NCI-H2029 treated with DMSO at 0.1 percent for 48 hours (cell line): Measurements from ENCODE around the gene USP17L24.
"Not testable (repeated sequence)": the region's sequence is repeated elsewhere in the genome, so short reads cannot be mapped to it uniquely, and the experiment has no call there.

Experiments
- DNase-seq: peaks from one replicate; lab custom pipeline; 2025; lab: John Stamatoyannopoulos, UW

USP17L24 gene

GRCh38 chr4:9324865-9325264 lies at the start of gene USP17L24:
Gene USP17L24, plus strand, starts transcription at chr4:9325165. Its CDS starts 0 bp downstream, at chr4:9325165.
- not testable (repeated sequence) for DNase-seq

- not testable (repeated sequence) for DNase-seq
These were observed 774 bp upstream of the USP17L24 start for GRCh38 chr4:9324191-9324590.

- not testable (repeated sequence) for DNase-seq
These were observed 4.6 kb downstream of the USP17L24 start, which contains the start of gene USP17L25 for GRCh38 chr4:9329611-9330010. Gene USP17L25, plus strand, starts transcription at chr4:9329911. Its CDS starts 0 bp downstream, at chr4:9329911.

- not testable (repeated sequence) for DNase-seq
These were observed 9.4 kb downstream of the USP17L24 start, which contains the start of gene USP17L26 for GRCh38 chr4:9334358-9334757. Gene USP17L26, plus strand, starts transcription at chr4:9334658. Its CDS starts 0 bp downstream, at chr4:9334658.

GRCh38 chr4:9339103-9339502 lies 14.1 kb downstream of the USP17L24 start, which contains the start of gene USP17L5:
Gene USP17L5, plus strand, starts transcription at chr4:9339403. Its CDS starts 0 bp downstream, at chr4:9339403.
- not testable (repeated sequence) for DNase-seq

GRCh38 chr4:9343848-9344247 lies 18.9 kb downstream of the USP17L24 start, which contains the start of gene USP17L27:
Gene USP17L27, plus strand, starts transcription at chr4:9344148. Its CDS starts 0 bp downstream, at chr4:9344148.
- DNase-seq: not testable (repeated sequence)

GRCh38 chr4:9348593-9348992 lies 23.6 kb downstream of the USP17L24 start, which contains the start of gene USP17L28:
Gene USP17L28, plus strand, starts transcription at chr4:9348893. Its CDS starts 0 bp downstream, at chr4:9348893.
- DNase-seq: not testable (repeated sequence)

GRCh38 chr4:9350866-9351265 lies 25.9 kb downstream of the USP17L24 start:
- not testable (repeated sequence) for DNase-seq

- not testable (repeated sequence) for DNase-seq
These were observed 28.4 kb downstream of the USP17L24 start, which contains the start of gene USP17L29 for GRCh38 chr4:9353338-9353737. Gene USP17L29, plus strand, starts transcription at chr4:9353638. Its CDS starts 0 bp downstream, at chr4:9353638.

- DNase-seq: not testable (repeated sequence)
These were observed 37.9 kb downstream of the USP17L24 start, which contains the start of gene USP17L30 for GRCh38 chr4:9362829-9363228. Gene USP17L30, plus strand, starts transcription at chr4:9363129. Its CDS starts 0 bp downstream, at chr4:9363129.
